Right lobe of liver (tissue), 4 donors: ENCODE measurements around the gene PURA.

Experiments used
- POLR2A ChIP-seq: fragments of 450-650 bp; IDR thresholded peaks from one replicate; pipeline ENCODE4 v1.6.1; 2017; ENCODE audit warnings: antibody characterized with exemption, mild to moderate bottlenecking
- TF ChIP-seq, protein P1 (sequence below), 4 donors: fragments of 200-600 bp in 3 of 4; fragments of 450-650 bp in 1 of 4; IDR thresholded peaks; one replicate each; pipeline versions ENCODE4 v1.5.1 to v1.8.0; 2016 to 2022; ENCODE audit warnings: antibody characterized with exemption in 4 of 4, mild to moderate bottlenecking in 2 of 4
- donor health status: DM: no; HTN: no; CAD: no.
- donor health status: DM: no; HTN: no; CAD: no.
- donor health status: DM: no; HTN: yes; CAD: no.

DNA sequence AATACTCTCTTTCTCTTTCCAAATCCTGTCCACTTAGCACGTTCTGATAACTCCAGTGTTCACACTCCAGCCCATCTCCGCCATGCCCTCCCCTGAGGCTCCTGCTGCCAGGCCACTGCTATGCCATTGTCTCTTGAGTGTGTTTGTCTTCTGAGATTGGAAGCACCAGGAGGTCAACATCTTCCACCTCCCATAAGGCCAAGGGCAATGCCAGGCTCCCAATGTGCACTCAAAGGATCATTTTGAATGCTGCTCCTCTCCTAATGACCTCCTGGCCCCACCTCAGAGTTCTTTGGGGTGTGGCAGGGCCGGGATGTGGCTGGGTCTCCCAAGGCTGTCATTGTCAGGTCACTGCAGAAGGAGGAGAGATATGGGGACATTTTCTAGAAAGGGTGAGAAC, 31.3 kb downstream of the PURA start:
- TF ChIP-seq POLR2A = no peak
- TF ChIP-seq, protein P1, sequence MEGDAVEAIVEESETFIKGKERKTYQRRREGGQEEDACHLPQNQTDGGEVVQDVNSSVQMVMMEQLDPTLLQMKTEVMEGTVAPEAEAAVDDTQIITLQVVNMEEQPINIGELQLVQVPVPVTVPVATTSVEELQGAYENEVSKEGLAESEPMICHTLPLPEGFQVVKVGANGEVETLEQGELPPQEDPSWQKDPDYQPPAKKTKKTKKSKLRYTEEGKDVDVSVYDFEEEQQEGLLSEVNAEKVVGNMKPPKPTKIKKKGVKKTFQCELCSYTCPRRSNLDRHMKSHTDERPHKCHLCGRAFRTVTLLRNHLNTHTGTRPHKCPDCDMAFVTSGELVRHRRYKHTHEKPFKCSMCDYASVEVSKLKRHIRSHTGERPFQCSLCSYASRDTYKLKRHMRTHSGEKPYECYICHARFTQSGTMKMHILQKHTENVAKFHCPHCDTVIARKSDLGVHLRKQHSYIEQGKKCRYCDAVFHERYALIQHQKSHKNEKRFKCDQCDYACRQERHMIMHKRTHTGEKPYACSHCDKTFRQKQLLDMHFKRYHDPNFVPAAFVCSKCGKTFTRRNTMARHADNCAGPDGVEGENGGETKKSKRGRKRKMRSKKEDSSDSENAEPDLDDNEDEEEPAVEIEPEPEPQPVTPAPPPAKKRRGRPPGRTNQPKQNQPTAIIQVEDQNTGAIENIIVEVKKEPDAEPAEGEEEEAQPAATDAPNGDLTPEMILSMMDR (IDR thresholded peaks at IDR 0.05) = no peak
